ENCODE data around the gene LGR6. TPM values are rescaled to one million over a fixed set of nuclear protein-coding genes. Genes with fewer than 3 reads are reported as not detected.

LGR6 gene
- total RNA-seq, 1 donor from 2014 or later: 1.8 TPM

DNA sequence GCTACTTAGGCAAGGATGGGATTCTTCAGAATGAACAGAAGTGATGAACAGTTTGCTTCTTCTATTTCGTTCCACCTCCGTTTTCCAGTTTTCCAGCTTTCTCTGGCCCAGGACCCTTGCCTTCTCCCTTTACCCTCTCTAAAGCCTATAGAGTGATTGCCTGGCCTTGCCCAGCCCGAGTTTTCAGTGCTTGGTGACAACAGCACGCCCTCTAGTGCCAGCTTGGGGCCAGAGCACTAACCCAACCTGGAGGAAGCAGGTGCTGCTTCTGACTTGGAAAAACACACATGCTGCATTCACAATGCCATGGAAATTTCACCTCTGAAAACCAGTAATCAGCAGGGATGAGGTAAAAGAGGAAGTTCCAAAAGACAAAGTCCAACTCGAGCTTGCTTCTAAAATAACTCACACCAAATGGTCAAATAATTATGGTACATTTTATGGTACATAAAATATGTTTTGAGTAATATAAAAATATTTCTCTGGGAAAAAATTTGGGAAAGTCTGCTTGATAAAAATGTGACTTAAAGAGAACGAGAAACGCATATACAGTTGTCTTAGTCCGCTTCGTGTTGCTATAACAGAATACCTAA lies 122.1 kb downstream of the LGR6 start:
- TF ChIP-seq, protein P1, sequence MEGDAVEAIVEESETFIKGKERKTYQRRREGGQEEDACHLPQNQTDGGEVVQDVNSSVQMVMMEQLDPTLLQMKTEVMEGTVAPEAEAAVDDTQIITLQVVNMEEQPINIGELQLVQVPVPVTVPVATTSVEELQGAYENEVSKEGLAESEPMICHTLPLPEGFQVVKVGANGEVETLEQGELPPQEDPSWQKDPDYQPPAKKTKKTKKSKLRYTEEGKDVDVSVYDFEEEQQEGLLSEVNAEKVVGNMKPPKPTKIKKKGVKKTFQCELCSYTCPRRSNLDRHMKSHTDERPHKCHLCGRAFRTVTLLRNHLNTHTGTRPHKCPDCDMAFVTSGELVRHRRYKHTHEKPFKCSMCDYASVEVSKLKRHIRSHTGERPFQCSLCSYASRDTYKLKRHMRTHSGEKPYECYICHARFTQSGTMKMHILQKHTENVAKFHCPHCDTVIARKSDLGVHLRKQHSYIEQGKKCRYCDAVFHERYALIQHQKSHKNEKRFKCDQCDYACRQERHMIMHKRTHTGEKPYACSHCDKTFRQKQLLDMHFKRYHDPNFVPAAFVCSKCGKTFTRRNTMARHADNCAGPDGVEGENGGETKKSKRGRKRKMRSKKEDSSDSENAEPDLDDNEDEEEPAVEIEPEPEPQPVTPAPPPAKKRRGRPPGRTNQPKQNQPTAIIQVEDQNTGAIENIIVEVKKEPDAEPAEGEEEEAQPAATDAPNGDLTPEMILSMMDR (IDR thresholded peaks at IDR 0.05): peak; percentile 98
- peaks cover 2% of the 10 kb centered on the region for H3K27me3 Mint-ChIP-seq (ENCODE audit: low read depth)
- no peak overlapping the region for H3K27ac Mint-ChIP-seq (ENCODE audit: unreplicated experiment)
- H3K4me3 Mint-ChIP-seq (ENCODE audit: unreplicated experiment): no peak overlapping the region
- DNase-seq (ENCODE audit: low spot score): no peak
- H3K4me1 Mint-ChIP-seq (ENCODE audit: low read depth): peaks cover 15% of the 10 kb centered on the region
- H3K9me3 Mint-ChIP-seq (ENCODE audit: low read depth): no peaks in the 10 kb centered on the region
- no peaks in the 10 kb centered on the region for H3K36me3 Mint-ChIP-seq (ENCODE audit: low read depth)

DNA sequence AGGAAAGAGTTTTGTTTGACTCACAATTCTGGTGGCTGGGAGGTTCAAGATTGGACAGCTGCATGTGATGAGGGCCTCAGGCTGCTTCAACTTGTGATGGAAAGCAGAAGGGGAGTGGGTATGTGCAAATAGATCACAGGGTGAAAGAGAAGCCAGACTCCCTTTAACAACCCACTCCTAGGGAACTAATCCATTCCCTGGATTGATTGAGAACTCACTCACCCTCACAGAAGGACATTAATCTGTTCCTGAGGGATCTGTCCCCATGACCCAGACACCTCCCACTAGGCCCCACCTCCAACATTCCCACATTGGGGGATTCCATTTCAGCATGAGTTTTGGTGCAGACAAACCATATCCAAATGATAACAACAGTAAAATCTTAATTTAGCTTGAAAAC lies 122.6 kb downstream of the LGR6 start:
- TF ChIP-seq, protein P1 (IDR thresholded peaks at IDR 0.05): no peak
- Mint-ChIP-seq H3K9me3 (ENCODE audit: low read depth) (no peaks in the 10 kb centered on the region), H3K36me3 (ENCODE audit: low read depth) (no peaks in the 10 kb centered on the region), H3K4me3 (ENCODE audit: unreplicated experiment) (no peak overlapping the region), H3K27ac (ENCODE audit: unreplicated experiment) (no peak overlapping the region), H3K27me3 (ENCODE audit: low read depth) (peaks cover 2% of the 10 kb centered on the region), H3K4me1 (ENCODE audit: low read depth) (peaks cover 12% of the 10 kb centered on the region)
- no peak for DNase-seq (ENCODE audit: low spot score)

DNA sequence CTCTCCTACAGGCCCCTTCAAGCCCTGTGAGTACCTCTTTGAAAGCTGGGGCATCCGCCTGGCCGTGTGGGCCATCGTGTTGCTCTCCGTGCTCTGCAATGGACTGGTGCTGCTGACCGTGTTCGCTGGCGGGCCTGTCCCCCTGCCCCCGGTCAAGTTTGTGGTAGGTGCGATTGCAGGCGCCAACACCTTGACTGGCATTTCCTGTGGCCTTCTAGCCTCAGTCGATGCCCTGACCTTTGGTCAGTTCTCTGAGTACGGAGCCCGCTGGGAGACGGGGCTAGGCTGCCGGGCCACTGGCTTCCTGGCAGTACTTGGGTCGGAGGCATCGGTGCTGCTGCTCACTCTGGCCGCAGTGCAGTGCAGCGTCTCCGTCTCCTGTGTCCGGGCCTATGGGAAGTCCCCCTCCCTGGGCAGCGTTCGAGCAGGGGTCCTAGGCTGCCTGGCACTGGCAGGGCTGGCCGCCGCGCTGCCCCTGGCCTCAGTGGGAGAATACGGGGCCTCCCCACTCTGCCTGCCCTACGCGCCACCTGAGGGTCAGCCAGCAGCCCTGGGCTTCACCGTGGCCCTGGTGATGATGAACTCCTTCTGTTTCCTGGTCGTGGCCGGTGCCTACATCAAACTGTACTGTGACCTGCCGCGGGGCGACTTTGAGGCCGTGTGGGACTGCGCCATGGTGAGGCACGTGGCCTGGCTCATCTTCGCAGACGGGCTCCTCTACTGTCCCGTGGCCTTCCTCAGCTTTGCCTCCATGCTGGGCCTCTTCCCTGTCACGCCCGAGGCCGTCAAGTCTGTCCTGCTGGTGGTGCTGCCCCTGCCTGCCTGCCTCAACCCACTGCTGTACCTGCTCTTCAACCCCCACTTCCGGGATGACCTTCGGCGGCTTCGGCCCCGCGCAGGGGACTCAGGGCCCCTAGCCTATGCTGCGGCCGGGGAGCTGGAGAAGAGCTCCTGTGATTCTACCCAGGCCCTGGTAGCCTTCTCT lies 124.6 kb downstream of the LGR6 start:
- no peak overlapping the region for H3K27ac Mint-ChIP-seq (ENCODE audit: unreplicated experiment)
- H3K9me3 Mint-ChIP-seq (ENCODE audit: low read depth): no peaks in the 10 kb centered on the region
- no peak for DNase-seq (ENCODE audit: low spot score)
- no peak overlapping the region for H3K4me3 Mint-ChIP-seq (ENCODE audit: unreplicated experiment)
- no peaks in the 10 kb centered on the region for H3K36me3 Mint-ChIP-seq (ENCODE audit: low read depth)
- TF ChIP-seq, protein P1 (IDR thresholded peaks at IDR 0.05): no peak
- peaks cover 2% of the 10 kb centered on the region for H3K27me3 Mint-ChIP-seq (ENCODE audit: low read depth)
- H3K4me1 Mint-ChIP-seq (ENCODE audit: low read depth): no peaks in the 10 kb centered on the region

DNA sequence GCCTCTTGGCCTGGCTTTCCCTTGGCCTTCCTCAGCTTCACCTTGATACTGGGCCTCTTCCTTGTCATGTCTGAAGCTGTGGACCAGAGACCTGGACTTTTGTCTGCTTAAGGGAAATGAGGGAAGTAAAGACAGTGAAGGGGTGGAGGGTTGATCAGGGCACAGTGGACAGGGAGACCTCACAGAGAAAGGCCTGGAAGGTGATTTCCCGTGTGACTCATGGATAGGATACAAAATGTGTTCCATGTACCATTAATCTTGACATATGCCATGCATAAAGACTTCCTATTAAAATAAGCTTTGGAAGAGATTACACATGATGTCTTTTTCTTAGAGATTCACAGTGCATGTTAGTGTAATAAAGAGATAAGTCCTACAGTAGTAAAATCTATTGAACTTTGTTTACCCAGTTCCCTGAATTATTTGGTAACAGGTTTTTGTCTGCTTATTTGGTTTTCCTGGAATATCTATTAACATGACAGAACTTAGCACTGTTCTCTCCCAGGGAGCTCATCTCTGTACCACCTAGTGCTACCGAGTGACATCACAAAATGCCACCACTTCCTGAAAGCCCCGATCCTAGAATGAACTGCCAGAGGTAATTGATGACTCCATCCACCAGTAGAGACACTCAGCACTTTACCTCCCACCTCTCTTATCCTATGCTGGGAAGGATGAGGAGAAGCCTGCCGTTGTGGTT lies 125.9 kb downstream of the LGR6 start:
- Mint-ChIP-seq H3K9me3 (ENCODE audit: low read depth) (no peaks in the 10 kb centered on the region), H3K27ac (ENCODE audit: unreplicated experiment) (no peak overlapping the region), H3K27me3 (ENCODE audit: low read depth) (peaks cover 2% of the 10 kb centered on the region), H3K4me1 (ENCODE audit: low read depth) (no peaks in the 10 kb centered on the region), H3K36me3 (ENCODE audit: low read depth) (no peaks in the 10 kb centered on the region), H3K4me3 (ENCODE audit: unreplicated experiment) (no peak overlapping the region)
- TF ChIP-seq, protein P1 (IDR thresholded peaks at IDR 0.05): no peak
- no peak for DNase-seq (ENCODE audit: low spot score)

DNA sequence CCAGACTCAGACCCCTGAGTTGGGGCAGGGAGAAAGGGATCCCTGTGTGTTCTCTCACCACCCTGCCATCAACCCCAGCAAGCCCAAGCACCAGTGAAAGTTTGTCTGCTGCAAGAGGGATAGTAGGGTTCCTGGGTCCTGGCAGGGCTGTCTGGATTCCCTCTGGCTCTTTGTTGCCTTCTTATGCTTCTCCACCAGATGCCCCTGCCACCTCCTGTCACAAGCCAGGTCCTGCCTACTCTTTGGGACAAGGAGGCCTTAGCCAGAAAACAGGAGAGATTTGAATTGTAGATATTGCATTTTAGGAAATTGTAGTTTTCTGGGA lies 126.4 kb downstream of the LGR6 start:
- no peak overlapping the region for H3K4me3 Mint-ChIP-seq (ENCODE audit: unreplicated experiment)

More for the DNA sequence above, 126.4 kb downstream of the LGR6 start:
- peaks cover 2% of the 10 kb centered on the region for H3K27me3 Mint-ChIP-seq (ENCODE audit: low read depth)
- TF ChIP-seq, protein P1 (IDR thresholded peaks at IDR 0.05): no peak
- H3K9me3 Mint-ChIP-seq (ENCODE audit: low read depth): no peaks in the 10 kb centered on the region
- no peaks in the 10 kb centered on the region for H3K36me3 Mint-ChIP-seq (ENCODE audit: low read depth)
- no peak overlapping the region for H3K27ac Mint-ChIP-seq (ENCODE audit: unreplicated experiment)
- H3K4me1 Mint-ChIP-seq (ENCODE audit: low read depth): no peaks in the 10 kb centered on the region
- DNase-seq (ENCODE audit: low spot score): no peak
